ENCODE measurements around the gene GFPT2. TPM values are rescaled to one million over a fixed set of nuclear protein-coding genes. Genes with fewer than 3 reads are reported as not detected.

GFPT2 gene
- total RNA-seq, 2 experiments from 2014 or later, result not detected

DNA sequence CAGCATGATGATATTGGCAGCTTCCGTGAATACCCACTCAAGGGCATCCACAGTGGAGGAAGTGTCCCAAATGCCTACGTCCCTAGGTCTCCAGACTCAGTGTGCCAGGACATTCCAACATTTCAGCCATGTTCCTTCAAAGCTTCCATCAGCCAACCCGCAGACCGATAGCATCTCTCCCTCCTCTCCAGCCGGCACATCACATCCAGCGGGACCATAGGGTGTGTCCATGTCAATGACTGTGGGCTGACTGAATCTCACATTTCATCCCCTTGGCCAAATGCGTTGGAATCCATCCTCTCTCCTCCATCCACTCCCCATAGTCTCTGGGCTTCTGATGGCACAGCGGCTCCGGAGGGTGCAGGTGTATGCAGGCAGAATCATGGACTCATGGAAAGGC is 22.2 kb upstream of the GFPT2 start:
- CTCF ChIA-PET (ENCODE audit: unreplicated experiment), result no interaction called here
- Histone ChIP-seq H3K36me3 (ENCODE audit: insufficient read depth, low read length) (no peaks in the 10 kb centered on the region), H4K20me1 (ENCODE audit: insufficient read depth, low read length) (no peaks in the 10 kb centered on the region), H3K4me3 (ENCODE audit: low read depth, low read length, poor library complexity, severe bottlenecking) (no peak overlapping the region), H3K4me2 (ENCODE audit: low read length) (no peak overlapping the region), H3K9me3 (ENCODE audit: low read length) (no peaks in the 10 kb centered on the region), H3K27ac (ENCODE audit: low read depth, low read length, poor library complexity, severe bottlenecking) (no peak overlapping the region), H3K4me1 (ENCODE audit: insufficient read depth, low read length, poor library complexity, severe bottlenecking) (no peaks in the 10 kb centered on the region), H2AFZ (ENCODE audit: low read length) (no peak overlapping the region), H3K79me2 (ENCODE audit: insufficient read depth, low read depth, low read length) (no peaks in the 10 kb centered on the region), H3K9me2 (ENCODE audit: insufficient read depth, low read length) (no peaks in the 10 kb centered on the region)
- intact Hi-C loops (cut with micrococcal nuclease; ENCODE audit: unreplicated experiment), result no loop called here
- POLR2A ChIA-PET, result no interaction called here
- TF ChIP-seq, protein P1, sequence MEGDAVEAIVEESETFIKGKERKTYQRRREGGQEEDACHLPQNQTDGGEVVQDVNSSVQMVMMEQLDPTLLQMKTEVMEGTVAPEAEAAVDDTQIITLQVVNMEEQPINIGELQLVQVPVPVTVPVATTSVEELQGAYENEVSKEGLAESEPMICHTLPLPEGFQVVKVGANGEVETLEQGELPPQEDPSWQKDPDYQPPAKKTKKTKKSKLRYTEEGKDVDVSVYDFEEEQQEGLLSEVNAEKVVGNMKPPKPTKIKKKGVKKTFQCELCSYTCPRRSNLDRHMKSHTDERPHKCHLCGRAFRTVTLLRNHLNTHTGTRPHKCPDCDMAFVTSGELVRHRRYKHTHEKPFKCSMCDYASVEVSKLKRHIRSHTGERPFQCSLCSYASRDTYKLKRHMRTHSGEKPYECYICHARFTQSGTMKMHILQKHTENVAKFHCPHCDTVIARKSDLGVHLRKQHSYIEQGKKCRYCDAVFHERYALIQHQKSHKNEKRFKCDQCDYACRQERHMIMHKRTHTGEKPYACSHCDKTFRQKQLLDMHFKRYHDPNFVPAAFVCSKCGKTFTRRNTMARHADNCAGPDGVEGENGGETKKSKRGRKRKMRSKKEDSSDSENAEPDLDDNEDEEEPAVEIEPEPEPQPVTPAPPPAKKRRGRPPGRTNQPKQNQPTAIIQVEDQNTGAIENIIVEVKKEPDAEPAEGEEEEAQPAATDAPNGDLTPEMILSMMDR (conservative IDR thresholded peaks at IDR 0.05; ENCODE audit: low read length), result no peak
- no peak for TF ChIP-seq EZH2phosphoT487 (IDR thresholded peaks at IDR 0.05; ENCODE audit: borderline replicate concordance, low read depth, low read length)
- no peak for DNase-seq (ENCODE audit: low spot score)
- no TSS peak for BruUV-seq (replicated peaks)

DNA sequence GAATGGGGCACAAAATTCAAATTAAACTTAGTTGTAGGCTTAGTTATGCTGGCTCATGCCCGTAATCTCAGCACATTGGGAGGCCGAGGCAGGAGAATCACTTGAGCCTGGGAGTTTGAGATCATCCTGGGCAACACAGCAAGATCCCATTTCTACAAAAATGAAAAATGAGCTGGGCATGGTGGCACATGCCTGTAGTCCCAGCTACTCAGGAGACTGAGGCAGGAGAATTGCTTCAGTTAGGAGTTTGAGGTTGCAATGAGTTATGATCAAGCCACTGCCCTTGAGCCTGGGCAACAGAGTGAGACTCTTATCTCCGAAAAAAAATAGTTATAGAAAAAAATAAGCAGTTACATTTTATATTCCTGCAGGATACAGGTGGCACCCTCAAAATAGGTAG is 20.7 kb upstream of the GFPT2 start:
- POLR2A ChIA-PET, result no interaction called here
- H3K4me1 ChIP-seq (ENCODE audit: insufficient read depth, low read length, poor library complexity, severe bottlenecking), result no peaks in the 10 kb centered on the region
- H3K4me2 ChIP-seq (ENCODE audit: low read length), result no peak overlapping the region
- no peak for TF ChIP-seq EZH2phosphoT487 (IDR thresholded peaks at IDR 0.05; ENCODE audit: borderline replicate concordance, low read depth, low read length)
- TF ChIP-seq, protein P1 (conservative IDR thresholded peaks at IDR 0.05; ENCODE audit: low read length), result no peak
- intact Hi-C loops (cut with micrococcal nuclease; ENCODE audit: unreplicated experiment), result no loop called here
- H3K27ac ChIP-seq (ENCODE audit: low read depth, low read length, poor library complexity, severe bottlenecking), result no peak overlapping the region
- CTCF ChIA-PET (ENCODE audit: unreplicated experiment), result no interaction called here
- no peaks in the 10 kb centered on the region for H3K36me3 ChIP-seq (ENCODE audit: insufficient read depth, low read length)
- no peaks in the 10 kb centered on the region for H4K20me1 ChIP-seq (ENCODE audit: insufficient read depth, low read length)
- no peaks in the 10 kb centered on the region for H3K9me3 ChIP-seq (ENCODE audit: low read length)
- BruUV-seq (replicated peaks), result no TSS peak
- no peak for DNase-seq (ENCODE audit: low spot score)
- H3K79me2 ChIP-seq (ENCODE audit: insufficient read depth, low read depth, low read length), result no peaks in the 10 kb centered on the region
- no peak overlapping the region for H2AFZ ChIP-seq (ENCODE audit: low read length)
- no peaks in the 10 kb centered on the region for H3K9me2 ChIP-seq (ENCODE audit: insufficient read depth, low read length)
- H3K4me3 ChIP-seq (ENCODE audit: low read depth, low read length, poor library complexity, severe bottlenecking), result no peak overlapping the region

DNA sequence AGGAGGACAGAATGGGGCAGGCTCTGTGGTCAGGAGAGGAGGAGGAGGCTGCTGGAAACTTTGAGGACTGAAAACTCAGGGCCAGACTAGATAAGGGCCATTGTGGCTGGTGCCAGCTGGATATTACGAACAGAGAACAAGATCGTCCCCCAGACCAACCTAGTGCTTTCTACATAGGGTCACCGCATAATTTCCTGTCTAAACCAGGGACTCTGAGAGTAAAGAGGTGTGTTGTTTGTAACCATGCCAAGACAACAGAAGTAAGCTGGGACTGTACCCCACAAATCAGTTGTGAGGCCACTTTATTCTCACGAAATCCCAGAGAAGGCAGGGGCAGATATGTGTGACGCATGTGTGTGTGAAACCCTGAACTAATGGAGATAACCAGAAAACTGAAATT is 20.3 kb upstream of the GFPT2 start:
- no TSS peak for BruUV-seq (replicated peaks)
- Histone ChIP-seq H3K27ac (ENCODE audit: low read depth, low read length, poor library complexity, severe bottlenecking) (no peak overlapping the region), H3K79me2 (ENCODE audit: insufficient read depth, low read depth, low read length) (no peaks in the 10 kb centered on the region), H3K4me1 (ENCODE audit: insufficient read depth, low read length, poor library complexity, severe bottlenecking) (no peaks in the 10 kb centered on the region), H3K4me3 (ENCODE audit: low read depth, low read length, poor library complexity, severe bottlenecking) (no peak overlapping the region), H3K36me3 (ENCODE audit: insufficient read depth, low read length) (no peaks in the 10 kb centered on the region), H3K9me2 (ENCODE audit: insufficient read depth, low read length) (no peaks in the 10 kb centered on the region), H2AFZ (ENCODE audit: low read length) (no peak overlapping the region), H3K9me3 (ENCODE audit: low read length) (no peaks in the 10 kb centered on the region), H4K20me1 (ENCODE audit: insufficient read depth, low read length) (no peaks in the 10 kb centered on the region), H3K4me2 (ENCODE audit: low read length) (no peak overlapping the region)
- ChIA-PET POLR2A (no interaction called here), CTCF (ENCODE audit: unreplicated experiment) (no interaction called here)
- no peak for TF ChIP-seq EZH2phosphoT487 (IDR thresholded peaks at IDR 0.05; ENCODE audit: borderline replicate concordance, low read depth, low read length)
- TF ChIP-seq, protein P1 (conservative IDR thresholded peaks at IDR 0.05; ENCODE audit: low read length), result no peak
- no peak for DNase-seq (ENCODE audit: low spot score)
- intact Hi-C loops (cut with micrococcal nuclease; ENCODE audit: unreplicated experiment), result no loop called here
